GM10248 (cell line): Measurements from ENCODE around the gene SH2D1A.

ENCODE experiments used
- CTCF ChIA-PET: fragments of 300-600 bp; sonication (Branson Sonifier 250); formaldehyde crosslinking; extraction: SDS; loops from one replicate; lab custom pipeline; 2021; ENCODE audit warnings: antibody characterized with exemption; lab: Yijun Ruan, JAX
- POLR2A ChIA-PET: fragments of 350-650 bp; sonication (Branson Sonifier 250); formaldehyde crosslinking; extraction: SDS; loops from one replicate; lab custom pipeline; 2020; ENCODE audit warnings: antibody characterized with exemption; lab: Yijun Ruan, JAX
- DNase-seq: peaks from one replicate; pipeline ENCODE4 v3.0.0; 2012; ENCODE audit errors: extremely low spot score
- CTCF ChIP-seq: IDR thresholded peaks from 2 replicates; pipeline ENCODE4 v1.5.1; 2012; ENCODE audit warnings: mild to moderate bottlenecking, low read depth; ENCODE audit errors: extremely low read depth, missing control alignments, control extremely low read depth

SH2D1A gene

GRCh38 chrX:124348885-124349453 is 2.6 kb downstream of the SH2D1A start:
- DNase-seq, result no peak
- CTCF ChIA-PET, result interaction anchor here (1.3 kb wide), 1 partner anchor 24 kb away, joined by 4 read pairs; no protein-coding TSS in a partner anchor
- no peak for TF ChIP-seq CTCF
- POLR2A ChIA-PET, result no interaction called here

- no peak for DNase-seq
- TF ChIP-seq CTCF, result no peak
- ChIA-PET POLR2A (no interaction called here), CTCF (no interaction called here)
These were observed 8.3 kb downstream of the SH2D1A start for GRCh38 chrX:124354648-124355047.

- POLR2A ChIA-PET, result no interaction called here
- CTCF ChIA-PET, result interaction anchor here (0.9 kb wide), 1 partner anchor 29 kb away, joined by 3 read pairs; no protein-coding TSS in a partner anchor
- no peak for TF ChIP-seq CTCF
- DNase-seq, result no peak
These were observed 12.5 kb downstream of the SH2D1A start for GRCh38 chrX:124358800-124359383.

GRCh38 chrX:124362072-124362471 is 15.7 kb downstream of the SH2D1A start:
- no peak for DNase-seq
- POLR2A ChIA-PET, result no interaction called here
- CTCF ChIA-PET, result interaction anchor here (1.2 kb wide), 1 partner anchor 10 kb away, joined by 5 read pairs; no protein-coding TSS in a partner anchor
- no peak for TF ChIP-seq CTCF

GRCh38 chrX:124362761-124363160 is 16.4 kb downstream of the SH2D1A start:
- POLR2A ChIA-PET, result no interaction called here

GRCh38 chrX:124369722-124370121 is 23.4 kb downstream of the SH2D1A start:
- DNase-seq, result no peak
- CTCF ChIA-PET, result no interaction called here
- POLR2A ChIA-PET, result no interaction called here
- no peak for TF ChIP-seq CTCF

More at GRCh38 chrX:124362761-124363160, 16.4 kb downstream of the SH2D1A start:
- DNase-seq, result no peak
- no peak for TF ChIP-seq CTCF
- CTCF ChIA-PET, result interaction anchor here (1.2 kb wide), 1 partner anchor 9 kb away, joined by 5 read pairs; no protein-coding TSS in a partner anchor
